HepG2 (cell line): ENCODE measurements around the gene CAPN8. TPM values are rescaled to one million over a fixed set of nuclear protein-coding genes. Genes with fewer than 3 reads are reported as not detected.

Experiments
- ATAC-seq: fragments of 200-7000 bp; cut with Tn5 transposase; 3 replicates; pipeline ENCODE4 v1.9.1; 2020; ENCODE audit warnings: mild to moderate bottlenecking, moderate library complexity
- BruUV-seq: library from RNA; stranded (reverse); fragments of 400-500 nt; replicated peaks from 2 replicates; lab custom pipeline; 2021; lab: Mats Ljungman, UMichigan
- CTCF ChIA-PET: fragments of 300-600 bp; formaldehyde crosslinking; extraction: SDS; loops from one replicate; lab custom pipeline; 2021; ENCODE audit warnings: low total read pairs, inconsistent platforms, low intra/inter-chr PET ratio; lab: Yijun Ruan, JAX
- POLR2A ChIA-PET: fragments of 350-600 bp; sonication (Branson Sonifier 250); formaldehyde crosslinking; loops from one replicate; lab custom pipeline; 2020; ENCODE audit warnings: antibody characterized with exemption, inconsistent platforms; lab: Yijun Ruan, JAX
- DNase-seq: peaks from one replicate; pipeline ENCODE4 v3.0.0-alpha.2; 2015; ENCODE audit warnings: low spot score
- FAIRE-seq: peaks from 3 replicates; lab custom pipeline; 2011; peaks lifted over from hg19 to GRCh38; lab: Jason Lieb, UNC
- H2AFZ ChIP-seq: one replicate; pipeline ENCODE4 v1.6.1; 2011; ENCODE audit warnings: low read length, inconsistent platforms
- H3K27ac ChIP-seq: fragments of 300-600 bp; 3 replicates; pipeline ENCODE4 v1.8.0; 2011; ENCODE audit warnings: mixed run types, mild to moderate bottlenecking, mixed read lengths, low read length, inconsistent platforms; ENCODE audit not compliant: insufficient read depth; ENCODE audit errors: extremely low read length
- H3K27me3 ChIP-seq, 2 experiments: fragments of 200-600 bp in 1 of 2; 2 replicates in 1 of 2; 3 replicates in 1 of 2; pipeline versions ENCODE4 v1.6.0 to v1.8.0; 2011; ENCODE audit warnings: low read length in 2 of 2, mild to moderate bottlenecking in 2 of 2, moderate library complexity in 2 of 2, inconsistent platforms in 1 of 2; ENCODE audit not compliant: insufficient read depth in 2 of 2, control insufficient read depth in 1 of 2
- H3K36me3 ChIP-seq, 2 experiments: fragments of 200-600 bp in 1 of 2; replicated peaks in 1 of 2; 2 replicates in 1 of 2; 3 replicates in 1 of 2; pipeline versions ENCODE4 v1.5.1 to v1.8.0; 2011; ENCODE audit warnings: low read length in 2 of 2, inconsistent platforms in 1 of 2; ENCODE audit not compliant: insufficient read depth in 2 of 2, control insufficient read depth in 1 of 2
- H3K4me1 ChIP-seq: 2 replicates; pipeline ENCODE4 v1.5.1; 2012; ENCODE audit warnings: low read length, inconsistent platforms; ENCODE audit not compliant: insufficient read depth
- H3K4me2 ChIP-seq: 2 replicates; pipeline ENCODE4 v1.6.0; 2011; ENCODE audit warnings: low read depth, low read length, inconsistent platforms
- H3K4me3 ChIP-seq, 3 experiments: fragments of 200-600 bp in 1 of 3; sonication (generic), shearing (Covaris generic) in 1 of 3; replicated peaks in 1 of 3; 2 replicates each; pipeline ENCODE4 v1.5.1; 2011 to 2016; ENCODE audit warnings: low read length in 3 of 3, inconsistent platforms in 2 of 3, low read depth in 2 of 3, mild to moderate bottlenecking in 2 of 3, control low read depth in 1 of 3, mixed read lengths in 1 of 3; ENCODE audit not compliant: insufficient read depth in 1 of 3
- H3K79me2 ChIP-seq: one replicate; pipeline ENCODE4 v1.6.1; 2011; ENCODE audit warnings: low read length, inconsistent platforms; ENCODE audit not compliant: insufficient read depth
- H3K9ac ChIP-seq: 2 replicates; pipeline ENCODE4 v1.6.0; 2011; ENCODE audit warnings: mild to moderate bottlenecking, low read depth, low read length, inconsistent platforms; ENCODE audit not compliant: insufficient read depth
- H3K9me3 ChIP-seq: 2 replicates; pipeline ENCODE4 v1.5.1; 2012; ENCODE audit warnings: mild to moderate bottlenecking, low read length
- H4K20me1 ChIP-seq: 2 replicates; pipeline ENCODE4 v1.6.0; 2011; ENCODE audit warnings: inconsistent platforms, mild to moderate bottlenecking, low read length, moderate library complexity; ENCODE audit not compliant: insufficient read depth
- AGO2 ChIP-seq: fragments of 200-400 bp; formaldehyde crosslinking; optimal IDR thresholded peaks from 2 replicates; pipeline ENCODE3; 2017; ENCODE audit warnings: mild to moderate bottlenecking, low read depth, low read length, moderate library complexity
- ATF4 ChIP-seq, 2 experiments: fragments of 450-650 bp in 1 of 2; sonication (generic) in 1 of 2; formaldehyde crosslinking; IDR thresholded peaks; 2 replicates each; pipeline versions ENCODE4 v1.5.0 to v1.8.0; 2020 to 2022; ENCODE audit warnings: mild to moderate bottlenecking in 1 of 2, missing genetic modification reagents in 1 of 2
- HNF4G ChIP-seq, 2 experiments: sonication (generic) in 1 of 2; formaldehyde crosslinking in 1 of 2; IDR thresholded peaks; 2 replicates each; pipeline versions ENCODE4 v1.4.0 to v1.6.1; 2011 to 2020; ENCODE audit warnings: borderline replicate concordance in 2 of 2, low read depth in 2 of 2, mild to moderate bottlenecking in 2 of 2, low read length in 1 of 2, missing genetic modification reagents in 1 of 2, moderate library complexity in 1 of 2
- IRF2 ChIP-seq: IDR thresholded peaks from 2 replicates; pipeline ENCODE4 v1.6.1; 2018; ENCODE audit warnings: missing genetic modification reagents, missing compliant biosample characterization
- NFRKB ChIP-seq: fragments of 450-650 bp; IDR thresholded peaks from 2 replicates; pipeline ENCODE4 v1.6.1; 2017
- PAF1 ChIP-seq: IDR thresholded peaks from 2 replicates; pipeline ENCODE4 v1.6.1; 2016; ENCODE audit warnings: missing genetic modification reagents, missing compliant biosample characterization
- PLRG1 ChIP-seq: fragments of 450-650 bp; conservative IDR thresholded peaks from 2 replicates; pipeline ENCODE4 v1.6.1; 2016
- RBFOX2 ChIP-seq: fragments of 200-400 bp; formaldehyde crosslinking; IDR thresholded peaks from 2 replicates; pipeline ENCODE4 v1.6.1; 2017; ENCODE audit warnings: low read depth, mild to moderate bottlenecking, low read length
- ZNF367 ChIP-seq: sonication (generic); formaldehyde crosslinking; IDR thresholded peaks from 2 replicates; pipeline ENCODE4 v1.4.0; 2020; ENCODE audit warnings: missing genetic modification reagents, borderline replicate concordance
- WGBS: methylation state at CpG from one replicate; pipeline ENCODE4 v1.1.6; 2017; ENCODE audit warnings: low lambda C conversion rate; 5-methylcytosine and 5-hydroxymethylcytosine counted together
- in situ Hi-C: cut with HindIII; loops from 2 replicates; pipeline ENCODE4 v1.10.0; 2017; ENCODE audit warnings: low pct_unique_long_range_greater_than_20kb; ENCODE audit not compliant: extremely low pct_ligation_motif_present
- intact Hi-C: fragments of 100-400 bp; cut with micrococcal nuclease; formaldehyde crosslinking; loops from one replicate; pipeline ENCODE4 v1.10.0; 2022; ENCODE audit not compliant: unreplicated experiment
- polyA plus RNA-seq, 8 experiments: library from polyadenylated mRNA; depleted of rRNA in 3 of 8; stranded (reverse) in 7 of 8; unstranded in 1 of 8; fragments of >200 nt; fragmentation: Illumina TruSeq in 4 of 8; extraction: Trizol in 4 of 8; gene quantifications; 2 replicates each; pipeline versions ENCODE4 v1.2.1 to v1.2.3, GENCODE V29; 2011 to 2016; ENCODE audit warnings: low read depth in 4 of 8, missing spikeins in 1 of 8, mixed read lengths in 1 of 8; ENCODE audit not compliant: insufficient read depth in 1 of 8
- total RNA-seq, 5 experiments: library from RNA; depleted of rRNA; stranded (reverse); fragments of >200 nt; fragmentation: Illumina TruSeq; extraction: Trizol; gene quantifications; 2 replicates each; pipeline ENCODE4 v1.2.3, GENCODE V29; 2016; ENCODE audit warnings: low read depth in 1 of 5

CAPN8 gene
- total and polyA plus RNA-seq, 2 of the 13 experiments (the other 11 are each of a cell fraction or from before 2014, with no cell fraction given) = 0.20 to 0.25 TPM

GRCh38 chr1:223650465-223650864 lies 15.0 kb downstream of the CAPN8 start:
- peaks cover 13% of the 10 kb centered on the region for H3K4me1 ChIP-seq
- no peaks in the 10 kb centered on the region; a peak in 1 of 5 replicates for H3K27me3 ChIP-seq
- BruUV-seq = no TSS peak
- intact Hi-C loops = no loop called here
- H3K79me2 ChIP-seq = no peaks in the 10 kb centered on the region
- H4K20me1 ChIP-seq = no peaks in the 10 kb centered on the region
- CTCF ChIA-PET = no interaction called here
- H3K36me3 ChIP-seq = no peaks in the 10 kb centered on the region
- H3K9me3 ChIP-seq = no peaks in the 10 kb centered on the region
- no peak overlapping the region for H3K27ac ChIP-seq
- 37% methylated on average over 2 of the region's 2 CpGs for WGBS
- TF ChIP-seq PLRG1 = no peak
- no peak for TF ChIP-seq AGO2
- TF ChIP-seq HNF4G (IDR thresholded peaks at IDR 0.05; ENCODE audit: borderline replicate concordance, low read depth, low read length) = no peak
- TF ChIP-seq HNF4G (CRISPR knock-in tag; IDR thresholded peaks at IDR 0.05; ENCODE audit: borderline replicate concordance, low read depth) = no peak
- TF ChIP-seq, all 625 proteins: peak for 0
- Histone ChIP-seq H3K9ac (no peak overlapping the region), H3K4me3 (no peak overlapping the region), H3K4me2 (no peak overlapping the region), H2AFZ (no peak overlapping the region)
- no peak for FAIRE-seq
- in situ Hi-C loops = no loop called here
- DNase-seq = no peak
- POLR2A ChIA-PET = no interaction called here
- ATAC-seq = no peak

- BruUV-seq = no TSS peak
Measured at GRCh38 chr1:223649222-223649621, 16.3 kb downstream of the CAPN8 start.

More at GRCh38 chr1:223649222-223649621, 16.3 kb downstream of the CAPN8 start:
- ATAC-seq (no peak; the same call in 2 of the 3 replicates), DNase-seq (no peak), FAIRE-seq (no peak)
- Histone ChIP-seq H3K27me3 (peaks cover 0 to 5% of the 10 kb centered on the region in 2 experiments; a peak in 2 of 5 replicates), H4K20me1 (no peaks in the 10 kb centered on the region), H3K27ac (no peak overlapping the region), H3K4me1 (peaks cover 6% of the 10 kb centered on the region; the same call in 1 of the 2 replicates), H3K9ac (no peak overlapping the region), H3K36me3 (no peaks in the 10 kb centered on the region), H2AFZ (no peak overlapping the region), H3K4me3 (no peak overlapping the region), H3K9me3 (no peaks in the 10 kb centered on the region), H3K4me2 (no peak overlapping the region), H3K79me2 (no peaks in the 10 kb centered on the region)
- 0% methylated on average over 1 of the region's 1 CpG for WGBS
- ChIA-PET POLR2A (no interaction called here), CTCF (no interaction called here)
- no peak for TF ChIP-seq RBFOX2
- no peak for TF ChIP-seq IRF2 (CRISPR knock-in tag)
- no peak for TF ChIP-seq NFRKB
- no peak for TF ChIP-seq ATF4 (CRISPR knock-in tag; IDR thresholded peaks at IDR 0.05)
- TF ChIP-seq PAF1 (CRISPR knock-in tag) = no peak
- no peak for TF ChIP-seq ZNF367 (CRISPR knock-in tag)
- in situ Hi-C loops = no loop called here
- intact Hi-C loops = no loop called here
